B cell (primary cell): ENCODE measurements around the gene HTT. TPM values are rescaled to one million over a fixed set of nuclear protein-coding genes. Genes with fewer than 3 reads are reported as not detected.

Experiments used
- ATAC-seq: fragments of 200-7000 bp; cut with Tn5 transposase; one replicate; pipeline ENCODE4 v1.10.0; 2021; ENCODE audit warnings: low read depth, mild to moderate bottlenecking, moderate number of reproducible peaks, moderate library complexity
- CTCF ChIA-PET: fragments of 350-600 bp; sonication (Branson Sonifier 250); formaldehyde crosslinking; loops from one replicate; lab custom pipeline; 2021; ENCODE audit warnings: antibody characterized with exemption, inconsistent platforms; lab: Charles Lee
- POLR2A ChIA-PET: fragments of 350-600 bp; sonication (Branson Sonifier 250); formaldehyde crosslinking; loops from one replicate; lab custom pipeline; 2021; ENCODE audit warnings: antibody characterized with exemption; lab: Charles Lee
- DNase-seq: peaks from one replicate; pipeline ENCODE4 v3.0.0; 2013
- H2AFZ ChIP-seq: 2 replicates; pipeline ENCODE4 v1.6.1; 2012; ENCODE audit warnings: mild to moderate bottlenecking, low read depth, low read length; ENCODE audit not compliant: insufficient read depth, poor library complexity, severe bottlenecking
- H3K27ac ChIP-seq, 2 donors: 1 replicate in 1 of 2; 2 replicates in 1 of 2; pipeline ENCODE4 v1.5.1; 2012 to 2013; ENCODE audit warnings: low read length in 2 of 2, mild to moderate bottlenecking in 2 of 2, moderate library complexity in 1 of 2
- H3K27me3 ChIP-seq, 4 experiments: fragments of 200-600 bp in 1 of 4; sonication (generic) in 1 of 4; replicated peaks in 1 of 4; 1 replicate in 2 of 4; 2 replicates in 2 of 4; pipeline versions ENCODE4 v1.6.1 to v1.7.0; 2013 to 2016; ENCODE audit warnings: low read length in 3 of 4, mild to moderate bottlenecking in 2 of 4, mixed read lengths in 1 of 4, moderate library complexity in 1 of 4; ENCODE audit not compliant: insufficient read depth in 4 of 4, control insufficient read depth in 3 of 4; ENCODE audit errors: control extremely low read depth in 1 of 4
- H3K36me3 ChIP-seq, 2 experiments: replicated peaks in 1 of 2; 1 replicate in 1 of 2; 2 replicates in 1 of 2; pipeline versions ENCODE4 v1.6.1 to v1.7.1; 2013; ENCODE audit warnings: low read length in 1 of 2; ENCODE audit not compliant: insufficient read depth in 2 of 2, control insufficient read depth in 1 of 2; ENCODE audit errors: control extremely low read depth in 1 of 2, extremely low read depth in 1 of 2
- H3K4me1 ChIP-seq, 2 donors: fragments of 200-600 bp in 1 of 2; sonication (generic) in 1 of 2; 1 replicate in 1 of 2; 2 replicates in 1 of 2; pipeline versions ENCODE4 v1.5.1 to v1.6.1; 2013 to 2017; ENCODE audit warnings: low read length in 2 of 2; ENCODE audit not compliant: control insufficient read depth in 2 of 2, insufficient read depth in 2 of 2
- H3K4me2 ChIP-seq: replicated peaks from 2 replicates; pipeline ENCODE3; 2012; ENCODE audit warnings: mild to moderate bottlenecking, low read depth, low read length; ENCODE audit not compliant: poor library complexity, severe bottlenecking
- H3K4me3 ChIP-seq, 5 experiments: fragments of 200-600 bp in 1 of 5; sonication (generic) in 1 of 5; 1 replicate in 3 of 5; 2 replicates in 2 of 5; pipeline versions ENCODE4 v1.5.1 to v1.7.0; 2011 to 2016; ENCODE audit warnings: low read length in 4 of 5, mild to moderate bottlenecking in 4 of 5, low read depth in 2 of 5, control low read depth in 1 of 5, moderate library complexity in 1 of 5; ENCODE audit not compliant: insufficient read depth in 1 of 5; ENCODE audit errors: control extremely low read depth in 1 of 5, extremely low read depth in 1 of 5
- H3K79me2 ChIP-seq: fragments of 200-600 bp; sonication (generic); one replicate; pipeline ENCODE4 v1.6.0; 2016; ENCODE audit warnings: low read length; ENCODE audit not compliant: control insufficient read depth, insufficient read depth
- H3K9ac ChIP-seq: fragments of 200-600 bp; sonication (generic); 2 replicates; pipeline ENCODE4 v1.6.1; 2017; ENCODE audit warnings: mild to moderate bottlenecking, low read length, moderate library complexity
- H3K9me3 ChIP-seq, 3 donors: one replicate each; pipeline versions ENCODE4 v1.6.1 to v1.7.1; 2013; ENCODE audit warnings: low read length in 2 of 3; ENCODE audit not compliant: control insufficient read depth in 2 of 3, insufficient read depth in 1 of 3; ENCODE audit errors: control extremely low read depth in 1 of 3
- H4K20me1 ChIP-seq: 2 replicates; pipeline ENCODE4 v1.6.0; 2012; ENCODE audit warnings: mild to moderate bottlenecking, low read length; ENCODE audit not compliant: insufficient read depth, control insufficient read depth, poor library complexity, severe bottlenecking
- H3K27ac Mint-ChIP-seq: one replicate; pipeline ENCODE4 v1.8.0; 2021; ENCODE audit warnings: mixed read lengths
- H3K27me3 Mint-ChIP-seq: one replicate; pipeline ENCODE4 v1.8.0; 2021; ENCODE audit warnings: mixed read lengths
- H3K4me1 Mint-ChIP-seq: one replicate; pipeline ENCODE4 v1.8.0; 2021; ENCODE audit warnings: mixed read lengths
- H3K4me3 Mint-ChIP-seq: one replicate; pipeline ENCODE4 v1.8.0; 2021; ENCODE audit warnings: mixed read lengths
- H3K9me3 Mint-ChIP-seq: one replicate; pipeline ENCODE4 v1.8.0; 2022; ENCODE audit warnings: mixed read lengths; ENCODE audit not compliant: insufficient read depth
- EZH2 ChIP-seq: IDR thresholded peaks from 2 replicates; pipeline ENCODE4 v1.6.1; 2012; ENCODE audit warnings: borderline replicate concordance, low read depth, mild to moderate bottlenecking, moderate library complexity, low read length; ENCODE audit not compliant: insufficient read depth, poor library complexity, severe bottlenecking
- WGBS: methylation state at CpG from one replicate; pipeline ENCODE4 v1.1.5; 2013; ENCODE audit warnings: missing lambda C conversion rate; ENCODE audit not compliant: insufficient coverage; 5-methylcytosine and 5-hydroxymethylcytosine counted together
- intact Hi-C: fragments of 100-400 bp; cut with micrococcal nuclease; formaldehyde crosslinking; loops from one replicate; pipeline ENCODE4 v1.10.0; 2022
- polyA plus RNA-seq: library from polyadenylated mRNA; depleted of rRNA; stranded (reverse); fragments of >200 nt; gene quantifications from 2 replicates; pipeline ENCODE4 v1.2.3, GENCODE V29; 2012
- total RNA-seq, 2 donors: library from RNA; stranded (reverse); fragments of 120-200 nt in 1 of 2; gene quantifications; 1 replicate in 1 of 2; 2 replicates in 1 of 2; pipeline versions ENCODE4 v1.2.3 to v1.2.4, GENCODE V29; 2013 to 2022
- TF ChIP-seq, protein P1 (sequence below): fragments of 200-600 bp; IDR thresholded peaks from one replicate; pipeline ENCODE4 v1.8.0; 2022; ENCODE audit warnings: antibody characterized with exemption, mild to moderate bottlenecking

The HTT gene
- total and polyA plus RNA-seq, 2 donors (not counting 1 experiment from before 2014, with no cell fraction given) = 52.8 to 195 TPM

DNA sequence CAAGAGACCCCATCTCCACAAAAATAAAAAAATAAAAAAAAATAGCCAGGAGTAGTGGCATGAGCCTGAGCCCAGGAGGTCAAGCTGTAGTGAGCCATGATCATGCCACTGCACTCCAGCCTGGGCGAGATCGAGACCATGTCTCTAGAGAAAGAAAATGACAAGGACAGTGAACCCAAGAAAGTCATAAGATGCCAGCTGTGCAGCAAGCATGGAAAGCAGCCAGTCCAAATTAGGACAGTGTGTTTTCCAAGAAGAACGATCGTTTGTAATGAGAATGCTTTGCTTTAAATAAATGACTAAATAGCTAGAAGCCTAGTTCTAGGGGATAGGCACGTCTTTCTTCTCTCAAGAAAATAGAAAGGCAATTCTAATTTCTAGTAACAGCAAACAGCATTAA, 116.1 kb downstream of the HTT start:
- Histone ChIP-seq H3K9ac (no peak overlapping the region), H4K20me1 (no peaks in the 10 kb centered on the region), H3K4me3 (no peak overlapping the region), H3K4me1 (no peaks in the 10 kb centered on the region), H3K27ac (no peak overlapping the region), H2AFZ (no peak overlapping the region), H3K36me3 (peaks cover 0 to 63% of the 10 kb centered on the region in 2 experiments), H3K79me2 (no peaks in the 10 kb centered on the region), H3K9me3 (no peaks in the 10 kb centered on the region), H3K27me3 (no peaks in the 10 kb centered on the region), H3K4me2 (no peak overlapping the region)
- Mint-ChIP-seq H3K4me3 (no peak overlapping the region), H3K9me3 (no peaks in the 10 kb centered on the region), H3K4me1 (no peaks in the 10 kb centered on the region), H3K27me3 (no peaks in the 10 kb centered on the region), H3K27ac (no peak overlapping the region)
- TF ChIP-seq, protein P1, sequence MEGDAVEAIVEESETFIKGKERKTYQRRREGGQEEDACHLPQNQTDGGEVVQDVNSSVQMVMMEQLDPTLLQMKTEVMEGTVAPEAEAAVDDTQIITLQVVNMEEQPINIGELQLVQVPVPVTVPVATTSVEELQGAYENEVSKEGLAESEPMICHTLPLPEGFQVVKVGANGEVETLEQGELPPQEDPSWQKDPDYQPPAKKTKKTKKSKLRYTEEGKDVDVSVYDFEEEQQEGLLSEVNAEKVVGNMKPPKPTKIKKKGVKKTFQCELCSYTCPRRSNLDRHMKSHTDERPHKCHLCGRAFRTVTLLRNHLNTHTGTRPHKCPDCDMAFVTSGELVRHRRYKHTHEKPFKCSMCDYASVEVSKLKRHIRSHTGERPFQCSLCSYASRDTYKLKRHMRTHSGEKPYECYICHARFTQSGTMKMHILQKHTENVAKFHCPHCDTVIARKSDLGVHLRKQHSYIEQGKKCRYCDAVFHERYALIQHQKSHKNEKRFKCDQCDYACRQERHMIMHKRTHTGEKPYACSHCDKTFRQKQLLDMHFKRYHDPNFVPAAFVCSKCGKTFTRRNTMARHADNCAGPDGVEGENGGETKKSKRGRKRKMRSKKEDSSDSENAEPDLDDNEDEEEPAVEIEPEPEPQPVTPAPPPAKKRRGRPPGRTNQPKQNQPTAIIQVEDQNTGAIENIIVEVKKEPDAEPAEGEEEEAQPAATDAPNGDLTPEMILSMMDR = no peak
- no peak for TF ChIP-seq EZH2
- intact Hi-C loops = no loop called here
- ChIA-PET POLR2A (no interaction called here), CTCF (interaction anchor here (1.5 kb wide), 1 partner anchor 11 kb away, joined by 5 read pairs; no protein-coding TSS in a partner anchor)
- ATAC-seq = no peak
- DNase-seq = no peak
- WGBS = 100% methylated on average over 2 of the region's 5 CpGs

DNA sequence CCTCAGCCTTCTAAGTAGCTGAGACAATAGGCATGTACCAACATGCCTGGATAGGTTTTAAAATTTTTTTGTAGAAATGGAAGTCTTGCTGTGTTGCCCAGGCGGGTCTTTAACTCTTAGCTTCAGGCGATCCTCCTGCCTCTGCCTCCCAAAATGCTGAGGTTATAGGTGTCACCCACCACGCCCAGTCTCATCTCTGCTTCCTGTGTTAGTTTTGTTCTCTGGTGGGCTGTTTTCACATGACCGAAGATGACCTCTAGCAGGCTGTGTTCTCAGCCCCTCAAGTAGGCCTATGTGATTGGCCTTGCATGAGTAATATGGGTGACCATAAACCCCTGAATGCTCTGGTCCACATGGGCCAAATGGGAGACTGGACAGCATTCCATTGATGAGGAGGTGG, 117.7 kb downstream of the HTT start:
- H3K36me3 ChIP-seq = peaks cover 0 to 73% of the 10 kb centered on the region in 2 experiments
- ChIA-PET CTCF (interaction anchor here (1.1 to 1.5 kb wide), 2 partner anchors 9 to 154 kb away, joined by 3 to 5 read pairs; no protein-coding TSS in a partner anchor), POLR2A (no interaction called here)
- WGBS = 100% methylated on average over 3 of the region's 4 CpGs
- H3K27me3 ChIP-seq = no peaks in the 10 kb centered on the region
- no peak overlapping the region for H3K4me2 ChIP-seq
- no peaks in the 10 kb centered on the region for H3K9me3 Mint-ChIP-seq
- no peaks in the 10 kb centered on the region for H3K27me3 Mint-ChIP-seq
- H2AFZ ChIP-seq = no peak overlapping the region
- no peak overlapping the region for H3K9ac ChIP-seq
- no peaks in the 10 kb centered on the region for H3K4me1 Mint-ChIP-seq
- no peaks in the 10 kb centered on the region for H4K20me1 ChIP-seq
- no peak overlapping the region for H3K4me3 ChIP-seq
- no peak for DNase-seq
- no peak for ATAC-seq
- no peak overlapping the region for H3K27ac ChIP-seq
- no peaks in the 10 kb centered on the region for H3K9me3 ChIP-seq
- H3K4me1 ChIP-seq = no peaks in the 10 kb centered on the region
- H3K27ac Mint-ChIP-seq = no peak overlapping the region
- H3K79me2 ChIP-seq = no peaks in the 10 kb centered on the region
- H3K4me3 Mint-ChIP-seq = no peak overlapping the region
- TF ChIP-seq, protein P1 = no peak
- intact Hi-C loops = no loop called here
